CD4-positive, alpha-beta T cell treated with Interferon alpha-2 for 1 hour (primary cell): ENCODE data around the gene XIRP2.
"Not testable (repeated sequence)": the region's sequence is repeated elsewhere in the genome, so short reads cannot be mapped to it uniquely, and the experiment has no call there.

ENCODE experiments used
- DNase-seq, 2 donors: peaks; one replicate each; pipeline ENCODE4 v3.0.0-alpha.2; 2020 to 2022

The XIRP2 gene

GRCh38 chr2:167198576-167198975, 310.3 kb downstream of the XIRP2 start:
- DNase-seq = no peak

- DNase-seq = no peak
Measured at GRCh38 chr2:167200019-167200418, 311.7 kb downstream of the XIRP2 start.

GRCh38 chr2:167209784-167210183, 321.5 kb downstream of the XIRP2 start:
- no peak for DNase-seq

- DNase-seq = peak in 1 of 2 donors; percentile 24
Measured at GRCh38 chr2:167212014-167212648, 323.9 kb downstream of the XIRP2 start.

- DNase-seq = no peak
Measured at GRCh38 chr2:167215595-167215994, 327.3 kb downstream of the XIRP2 start.

GRCh38 chr2:167237478-167237877, 349.2 kb downstream of the XIRP2 start:
- no peak for DNase-seq

- DNase-seq = no peak
Measured at GRCh38 chr2:167240671-167241070, 352.4 kb downstream of the XIRP2 start.

GRCh38 chr2:167249197-167249596, 360.9 kb downstream of the XIRP2 start:
- DNase-seq = no peak

- DNase-seq = no peak
Measured at GRCh38 chr2:167253025-167253424, 364.7 kb downstream of the XIRP2 start.

- no peak for DNase-seq
Measured at GRCh38 chr2:167254721-167255120, 366.4 kb downstream of the XIRP2 start.

GRCh38 chr2:167258712-167259111, 370.4 kb downstream of the XIRP2 start:
- no peak for DNase-seq

- DNase-seq = no peak
Measured at GRCh38 chr2:167264380-167264779, 376.1 kb downstream of the XIRP2 start.

- DNase-seq = no peak
Measured at GRCh38 chr2:167265004-167265403, 376.7 kb downstream of the XIRP2 start.

- DNase-seq = no peak
Measured at GRCh38 chr2:167265722-167266121, 377.4 kb downstream of the XIRP2 start.

- DNase-seq = not testable (repeated sequence)
Measured at GRCh38 chr2:167268245-167268644, 380.0 kb downstream of the XIRP2 start.

GRCh38 chr2:167271932-167272331, 383.7 kb downstream of the XIRP2 start:
- no peak for DNase-seq

GRCh38 chr2:167275046-167275445, 386.8 kb downstream of the XIRP2 start:
- no peak for DNase-seq

- DNase-seq = no peak
Measured at GRCh38 chr2:167279810-167280209, 391.5 kb downstream of the XIRP2 start.

- DNase-seq = no peak
Measured at GRCh38 chr2:167287212-167287611, 398.9 kb downstream of the XIRP2 start.

- DNase-seq = no peak
Measured at GRCh38 chr2:167289651-167290410, 401.6 kb downstream of the XIRP2 start.

GRCh38 chr2:167292430-167293171, 404.3 kb downstream of the XIRP2 start, which contains the start of gene B3GALT1:
Gene B3GALT1, plus strand, starts transcription at chr2:167293001.
- DNase-seq = peak; percentile 27 to 46

- DNase-seq = no peak
Measured at GRCh38 chr2:167293172-167293781, 405.0 kb downstream of the XIRP2 start.
